K562 (cell line): Measurements from ENCODE around the gene STIM1. TPM values are rescaled to one million over a fixed set of nuclear protein-coding genes. Genes with fewer than 3 reads are reported as not detected.

ENCODE experiments used
- ARHGAP35 ChIP-seq: fragments of 450-650 bp; IDR thresholded peaks from 2 replicates; pipeline ENCODE4 v1.6.1; 2018; ENCODE audit not compliant: partially characterized antibody
- ELF4 ChIP-seq: fragments of 450-650 bp; formaldehyde crosslinking; IDR thresholded peaks from 2 replicates; pipeline ENCODE4 v1.4.0; 2022; ENCODE audit warnings: missing genetic modification characterization
- GABPB2 ChIP-seq: fragments of 250-450 bp; sonication (Bioruptor Pico); conservative IDR thresholded peaks from 2 replicates; pipeline ENCODE4 v1.5.1; 2021; ENCODE audit warnings: mild to moderate bottlenecking
- GTF2A2 ChIP-seq: IDR thresholded peaks from 2 replicates; pipeline ENCODE4 v1.6.1; 2016; ENCODE audit warnings: mild to moderate bottlenecking, missing genetic modification characterization, missing compliant biosample characterization
- HMG20B ChIP-seq: fragments of 250-450 bp; sonication (Bioruptor Pico); IDR thresholded peaks from 2 replicates; pipeline ENCODE4 v1.5.0; 2021; ENCODE audit warnings: mild to moderate bottlenecking
- JUNB ChIP-seq: fragments of 450-650 bp; formaldehyde crosslinking; conservative IDR thresholded peaks from 2 replicates; pipeline ENCODE4 v1.4.0; 2020; ENCODE audit warnings: mild to moderate bottlenecking
- KLF16 ChIP-seq: IDR thresholded peaks from 2 replicates; pipeline ENCODE4 v1.6.1; 2016; ENCODE audit warnings: antibody characterized with exemption
- MCM3 ChIP-seq: fragments of 450-650 bp; IDR thresholded peaks from 2 replicates; pipeline ENCODE4 v1.6.1; 2016
- MEIS2 ChIP-seq: fragments of 450-650 bp; IDR thresholded peaks from 2 replicates; pipeline ENCODE4 v1.6.1; 2014; ENCODE audit warnings: mild to moderate bottlenecking; ENCODE audit not compliant: partially characterized antibody
- NFE2L1 ChIP-seq: fragments of 450-650 bp; IDR thresholded peaks from 2 replicates; pipeline ENCODE4 v1.6.1; 2016; ENCODE audit warnings: missing genetic modification characterization, low read depth, mild to moderate bottlenecking, missing compliant biosample characterization, moderate library complexity, borderline replicate concordance
- PHF21A ChIP-seq: fragments of 450-650 bp; IDR thresholded peaks from 2 replicates; pipeline ENCODE4 v1.6.1; 2017; ENCODE audit warnings: low read depth, borderline replicate concordance
- SAFB2 ChIP-seq: fragments of 200-400 bp; formaldehyde crosslinking; IDR thresholded peaks from 2 replicates; pipeline ENCODE4 v1.6.1; 2018; ENCODE audit warnings: borderline replicate concordance, low read length, low read depth, moderate library complexity; ENCODE audit not compliant: severe bottlenecking
- TAF1 ChIP-seq: IDR thresholded peaks from 2 replicates; pipeline ENCODE4 v1.6.1; 2011; ENCODE audit warnings: mild to moderate bottlenecking, low read length, moderate library complexity; ENCODE audit not compliant: insufficient read depth, control insufficient read depth, severe bottlenecking; ENCODE audit errors: extremely low read depth
- ZBTB17 ChIP-seq: fragments of 450-650 bp; formaldehyde crosslinking; IDR thresholded peaks from 2 replicates; pipeline ENCODE4 v1.4.0; 2020; ENCODE audit warnings: mild to moderate bottlenecking
- ZBTB2 ChIP-seq: fragments of 450-650 bp; IDR thresholded peaks from 2 replicates; pipeline ENCODE4 v1.6.1; 2016; ENCODE audit warnings: antibody characterized with exemption
- ZC3H11A ChIP-seq: IDR thresholded peaks from 2 replicates; pipeline ENCODE4 v1.6.1; 2012; ENCODE audit warnings: low read depth, low read length, improper control_type of control experiment
- ZNF133 ChIP-seq: fragments of 250-450 bp; sonication (Bioruptor Pico); IDR thresholded peaks from 2 replicates; pipeline ENCODE4 v1.4.0; 2020; ENCODE audit warnings: mild to moderate bottlenecking
- ZNF232 ChIP-seq: sonication (generic); formaldehyde crosslinking; IDR thresholded peaks from 2 replicates; pipeline ENCODE4 v1.8.0; 2022; ENCODE audit warnings: mild to moderate bottlenecking, missing genetic modification reagents
- polyA plus RNA-seq, 8 experiments: library from polyadenylated mRNA; depleted of rRNA in 4 of 8; stranded (reverse) in 5 of 8; unstranded in 3 of 8; fragments of >200 nt; fragmentation: Nextera tagmentation in 2 of 8; fragmentation: Illumina TruSeq in 1 of 8; extraction: Ambion mirVana in 2 of 8; extraction: Trizol in 1 of 8; gene quantifications; 2 replicates each; pipeline versions ENCODE4 v1.2.1 to v1.2.3, GENCODE V29; 2011 to 2014; ENCODE audit warnings: inconsistent platforms in 1 of 8, missing spikeins in 1 of 8
- total RNA-seq, 7 experiments: library from RNA; depleted of rRNA in 6 of 7; stranded (reverse); fragments of >200 nt in 6 of 7; fragmentation: Illumina TruSeq in 2 of 7; extraction: Trizol in 2 of 7; gene quantifications; 2 replicates each; pipeline versions ENCODE4 v1.2.1 to v1.2.3, GENCODE V29; 2011 to 2021; ENCODE audit warnings: low replicate concordance in 1 of 7
- TF ChIP-seq, protein P1 (sequence below): fragments of 250-450 bp; sonication (Bioruptor Pico); IDR thresholded peaks from 2 replicates; pipeline ENCODE4 v1.5.0; 2022; ENCODE audit warnings: mild to moderate bottlenecking
- TF ChIP-seq, protein P2 (sequence below), 2 experiments: fragments of 450-650 bp in 1 of 2; sonication (generic) in 1 of 2; formaldehyde crosslinking in 1 of 2; IDR thresholded peaks in 1 of 2; conservative IDR thresholded peaks in 1 of 2; 2 replicates each; pipeline versions ENCODE4 v1.6.1 to v1.8.1; 2016 to 2023; ENCODE audit warnings: mild to moderate bottlenecking in 2 of 2, moderate library complexity in 2 of 2, inconsistent platforms in 1 of 2, missing genetic modification reagents in 1 of 2
- TF ChIP-seq, protein P3 (sequence below): fragments of 250-450 bp; sonication (Bioruptor Pico); IDR thresholded peaks from 2 replicates; pipeline ENCODE4 v1.4.0; 2020; ENCODE audit warnings: mild to moderate bottlenecking, moderate library complexity, borderline replicate concordance

Gene STIM1
- total and polyA plus RNA-seq, 9 of the 15 experiments (the other 6 are each of a cell fraction or from before 2014, with no cell fraction given): 7.7 to 50.5 (median 22.5) TPM

DNA sequence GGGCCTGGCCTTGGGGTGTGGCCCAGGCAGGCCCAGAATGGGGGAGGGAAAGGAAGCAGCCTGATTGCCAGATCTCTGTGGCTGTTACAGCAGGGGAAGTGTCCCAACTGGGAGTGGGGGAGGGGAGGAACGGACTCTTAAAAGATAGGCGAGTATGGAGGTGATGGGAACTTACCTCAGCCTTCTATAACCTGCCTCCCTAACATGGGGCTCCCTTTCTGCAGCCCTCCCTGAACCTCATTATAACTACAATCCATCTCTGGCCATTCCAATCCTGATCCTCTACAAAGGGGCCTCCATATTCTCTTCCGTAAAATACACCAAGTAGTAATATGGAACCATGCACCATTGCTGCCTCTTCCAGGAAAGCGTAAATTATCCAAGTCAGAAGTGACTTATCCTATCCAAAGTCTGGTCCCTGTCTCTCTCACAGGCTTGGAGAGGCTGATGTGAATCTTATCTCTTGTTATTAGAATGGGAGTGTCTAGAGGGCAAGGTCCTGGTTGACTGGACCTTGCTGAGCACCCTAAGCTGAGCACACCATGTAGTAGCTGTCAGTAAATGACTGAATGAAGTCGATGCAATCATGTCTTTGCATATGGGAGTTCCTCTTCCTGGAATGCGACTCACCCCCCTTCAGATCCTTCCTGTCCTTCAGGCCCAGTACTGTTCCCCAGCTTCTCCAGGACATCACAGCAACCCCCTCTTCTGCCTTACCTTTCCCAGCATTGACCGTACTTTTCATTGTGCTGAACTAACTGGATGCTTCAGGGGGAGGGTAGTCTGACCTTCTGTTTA is 20.6 kb upstream of the STIM1 start (continued):
- TF ChIP-seq SAFB2: no peak
- TF ChIP-seq JUNB (CRISPR knock-in tag): no peak
- TF ChIP-seq PHF21A: peak; percentile 92; the same call in 1 of the 2 replicates
- TF ChIP-seq, protein P1, sequence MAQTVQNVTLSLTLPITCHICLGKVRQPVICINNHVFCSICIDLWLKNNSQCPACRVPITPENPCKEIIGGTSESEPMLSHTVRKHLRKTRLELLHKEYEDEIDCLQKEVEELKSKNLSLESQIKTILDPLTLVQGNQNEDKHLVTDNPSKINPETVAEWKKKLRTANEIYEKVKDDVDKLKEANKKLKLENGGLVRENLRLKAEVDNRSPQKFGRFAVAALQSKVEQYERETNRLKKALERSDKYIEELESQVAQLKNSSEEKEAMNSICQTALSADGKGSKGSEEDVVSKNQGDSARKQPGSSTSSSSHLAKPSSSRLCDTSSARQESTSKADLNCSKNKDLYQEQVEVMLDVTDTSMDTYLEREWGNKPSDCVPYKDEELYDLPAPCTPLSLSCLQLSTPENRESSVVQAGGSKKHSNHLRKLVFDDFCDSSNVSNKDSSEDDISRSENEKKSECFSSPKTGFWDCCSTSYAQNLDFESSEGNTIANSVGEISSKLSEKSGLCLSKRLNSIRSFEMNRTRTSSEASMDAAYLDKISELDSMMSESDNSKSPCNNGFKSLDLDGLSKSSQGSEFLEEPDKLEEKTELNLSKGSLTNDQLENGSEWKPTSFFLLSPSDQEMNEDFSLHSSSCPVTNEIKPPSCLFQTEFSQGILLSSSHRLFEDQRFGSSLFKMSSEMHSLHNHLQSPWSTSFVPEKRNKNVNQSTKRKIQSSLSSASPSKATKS: no peak
- TF ChIP-seq, protein P2, sequence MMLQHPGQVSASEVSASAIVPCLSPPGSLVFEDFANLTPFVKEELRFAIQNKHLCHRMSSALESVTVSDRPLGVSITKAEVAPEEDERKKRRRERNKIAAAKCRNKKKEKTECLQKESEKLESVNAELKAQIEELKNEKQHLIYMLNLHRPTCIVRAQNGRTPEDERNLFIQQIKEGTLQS (IDR thresholded peaks at IDR 0.05): no peak
- TF ChIP-seq, protein P2 (CRISPR knock-in tag; conservative IDR thresholded peaks at IDR 0.05): no peak
- no peak for TF ChIP-seq NFE2L1 (tag)
- TF ChIP-seq ZNF232 (CRISPR knock-in tag): no peak
- peak; percentile 98 for TF ChIP-seq MEIS2
- peak; percentile 77; the same call in 1 of the 2 replicates for TF ChIP-seq KLF16
- TF ChIP-seq ZNF133: no peak
- no peak for TF ChIP-seq GTF2A2
- TF ChIP-seq ZC3H11A: no peak
- TF ChIP-seq, protein P3, sequence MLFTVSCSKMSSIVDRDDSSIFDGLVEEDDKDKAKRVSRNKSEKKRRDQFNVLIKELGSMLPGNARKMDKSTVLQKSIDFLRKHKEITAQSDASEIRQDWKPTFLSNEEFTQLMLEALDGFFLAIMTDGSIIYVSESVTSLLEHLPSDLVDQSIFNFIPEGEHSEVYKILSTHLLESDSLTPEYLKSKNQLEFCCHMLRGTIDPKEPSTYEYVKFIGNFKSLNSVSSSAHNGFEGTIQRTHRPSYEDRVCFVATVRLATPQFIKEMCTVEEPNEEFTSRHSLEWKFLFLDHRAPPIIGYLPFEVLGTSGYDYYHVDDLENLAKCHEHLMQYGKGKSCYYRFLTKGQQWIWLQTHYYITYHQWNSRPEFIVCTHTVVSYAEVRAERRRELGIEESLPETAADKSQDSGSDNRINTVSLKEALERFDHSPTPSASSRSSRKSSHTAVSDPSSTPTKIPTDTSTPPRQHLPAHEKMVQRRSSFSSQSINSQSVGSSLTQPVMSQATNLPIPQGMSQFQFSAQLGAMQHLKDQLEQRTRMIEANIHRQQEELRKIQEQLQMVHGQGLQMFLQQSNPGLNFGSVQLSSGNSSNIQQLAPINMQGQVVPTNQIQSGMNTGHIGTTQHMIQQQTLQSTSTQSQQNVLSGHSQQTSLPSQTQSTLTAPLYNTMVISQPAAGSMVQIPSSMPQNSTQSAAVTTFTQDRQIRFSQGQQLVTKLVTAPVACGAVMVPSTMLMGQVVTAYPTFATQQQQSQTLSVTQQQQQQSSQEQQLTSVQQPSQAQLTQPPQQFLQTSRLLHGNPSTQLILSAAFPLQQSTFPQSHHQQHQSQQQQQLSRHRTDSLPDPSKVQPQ: no peak
- no peak for TF ChIP-seq ARHGAP35
- no peak; the same call in none of the 2 replicates for TF ChIP-seq ZBTB2
- TF ChIP-seq TAF1: peak; percentile 64
- no peak for TF ChIP-seq HMG20B (CRISPR knock-in tag)
- TF ChIP-seq GABPB2: no peak
- no peak for TF ChIP-seq MCM3
- no peak for TF ChIP-seq ELF4 (CRISPR knock-in tag)
- TF ChIP-seq ZBTB17 (CRISPR knock-in tag): no peak; the same call in 1 of the 2 replicates
